GM19025 (cell line): ENCODE measurements around the gene ADIG.

ENCODE experiments used
- ATAC-seq: cut with Tn5 transposase; IDR thresholded peaks from one replicate; pipeline ENCODE4 v1.9.1; 2021; ENCODE audit warnings: mild to moderate bottlenecking, low read depth, moderate library complexity; ENCODE audit not compliant: unreplicated experiment

ADIG gene

GRCh38 chr20:38628580-38629470 is 47.8 kb downstream of the ADIG start:
- ATAC-seq = no peak

GRCh38 chr20:38629979-38630378 is 49.0 kb downstream of the ADIG start:
- no peak for ATAC-seq

DNA sequence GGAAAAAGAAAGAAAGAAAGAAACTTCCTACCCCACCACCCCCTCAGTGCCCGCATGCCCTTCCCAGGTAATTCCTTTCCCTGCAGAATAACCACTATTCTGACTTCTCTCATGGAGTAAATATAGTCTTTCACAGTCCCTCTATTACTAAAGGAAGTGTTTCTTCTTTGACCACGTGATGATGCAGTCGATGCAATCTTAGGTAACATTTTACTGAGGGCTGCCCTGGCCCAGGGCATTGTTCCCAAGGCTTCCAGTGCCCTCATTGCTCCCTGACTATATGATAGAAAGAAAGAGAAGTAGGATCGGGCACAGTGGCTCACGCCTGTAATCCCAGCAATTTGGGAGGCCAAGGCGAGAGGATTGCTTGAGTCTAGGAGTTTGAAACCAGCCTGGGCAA is 49.7 kb downstream of the ADIG start:
- no peak for ATAC-seq

- ATAC-seq = no peak
Measured at GRCh38 chr20:38631155-38632022, 50.4 kb downstream of the ADIG start.

GRCh38 chr20:38633577-38634093 is 52.6 kb downstream of the ADIG start:
- ATAC-seq = no peak

DNA sequence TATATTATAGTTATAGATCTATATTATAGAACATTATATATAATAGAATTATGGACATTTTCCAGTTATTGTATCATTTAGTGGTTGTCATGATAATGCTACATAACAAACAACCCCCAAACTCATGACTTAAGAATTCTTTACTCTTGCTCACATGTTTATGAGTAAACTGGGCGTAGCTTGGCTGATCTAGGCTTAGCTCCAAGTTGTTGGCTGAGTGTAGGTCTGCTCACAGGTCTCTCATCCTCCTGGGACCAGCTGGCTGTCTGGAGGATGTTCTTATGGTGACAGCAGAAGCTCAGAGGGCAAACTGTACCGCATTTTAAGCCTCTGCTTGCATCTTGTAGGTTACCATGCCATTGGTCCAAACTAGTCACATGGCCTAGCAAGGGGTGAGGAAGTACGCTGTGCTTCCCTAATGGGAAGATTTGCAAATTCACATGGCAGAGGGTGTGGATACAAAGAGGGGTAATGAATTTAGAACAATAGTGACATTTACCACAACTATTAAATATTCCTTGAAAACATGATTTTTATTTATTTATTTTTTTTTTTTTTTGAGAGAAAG is 54.8 kb downstream of the ADIG start:
- ATAC-seq = no peak
